Measurements from ENCODE around the gene ZBTB20.
A peak's percentile ranks its signal among the peaks of the same experiment; 100 is the strongest.

ZBTB20 gene

DNA sequence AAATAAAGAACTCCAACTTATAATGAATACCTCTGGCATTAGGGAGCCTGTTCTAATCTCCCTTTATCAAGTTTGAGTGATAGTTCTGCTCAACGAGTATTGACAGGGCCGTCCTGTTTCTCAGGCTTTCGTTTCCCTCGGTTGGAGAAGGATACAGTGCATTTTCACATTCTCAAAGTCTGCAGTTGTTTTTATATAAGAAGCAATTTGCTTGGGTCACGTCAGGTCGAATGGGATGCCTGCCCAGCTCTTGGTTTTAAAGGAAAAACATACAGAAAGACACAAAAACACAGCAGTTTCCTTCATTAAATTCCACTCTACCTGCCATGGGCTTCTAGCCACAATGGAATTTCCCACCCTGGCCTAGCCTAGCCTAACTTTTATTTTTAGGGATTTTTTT is 487.0 kb downstream of the ZBTB20 start:
- DNase-seq, result no peak

GRCh38 chr3:114659109-114660061 is 487.7 kb downstream of the ZBTB20 start:
- no peak for DNase-seq

DNA sequence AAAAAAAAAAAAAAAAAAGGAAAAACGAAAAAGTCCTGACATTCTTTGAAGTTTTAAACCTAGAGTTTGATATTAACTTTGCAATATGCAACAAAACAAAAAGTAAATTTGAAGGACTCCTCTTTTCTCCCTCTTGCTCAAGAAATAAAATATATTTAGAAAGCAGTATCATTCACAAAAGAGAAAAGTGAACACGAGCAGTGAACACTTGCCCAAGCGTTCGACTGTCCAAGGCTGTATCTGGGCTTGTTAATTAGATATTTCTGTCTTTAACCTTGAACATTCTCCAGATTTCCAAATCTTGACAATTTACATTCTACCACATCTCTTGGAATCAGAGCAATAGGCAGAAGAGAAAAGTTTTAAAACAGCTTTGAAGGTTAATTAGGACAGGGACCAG is 495.5 kb downstream of the ZBTB20 start:
- DNase-seq, result no peak

DNA sequence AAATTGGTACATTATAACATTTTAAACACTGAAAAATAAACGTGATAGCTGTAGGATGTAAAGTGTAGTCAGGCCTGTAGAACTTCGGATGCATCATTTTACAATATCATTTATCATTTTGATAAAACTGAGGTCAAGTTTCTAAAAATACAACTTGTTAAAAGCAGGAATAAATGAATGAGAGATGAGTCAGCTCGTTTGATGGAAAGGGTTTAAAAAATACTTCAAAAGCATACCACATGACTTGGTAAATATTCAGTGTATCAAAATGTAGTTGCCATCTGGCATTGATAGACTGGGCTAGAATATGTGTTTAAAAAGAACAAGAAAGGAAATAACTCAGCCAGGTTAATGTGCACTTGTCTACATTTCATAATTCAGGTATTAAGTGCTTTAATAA is 496.3 kb downstream of the ZBTB20 start:
- DNase-seq, result no peak

- DNase-seq, result no peak
Observed at GRCh38 chr3:114649331-114649730, 497.8 kb downstream of the ZBTB20 start.

- no peak for DNase-seq
Observed at GRCh38 chr3:114646526-114646925, 500.6 kb downstream of the ZBTB20 start.

DNA sequence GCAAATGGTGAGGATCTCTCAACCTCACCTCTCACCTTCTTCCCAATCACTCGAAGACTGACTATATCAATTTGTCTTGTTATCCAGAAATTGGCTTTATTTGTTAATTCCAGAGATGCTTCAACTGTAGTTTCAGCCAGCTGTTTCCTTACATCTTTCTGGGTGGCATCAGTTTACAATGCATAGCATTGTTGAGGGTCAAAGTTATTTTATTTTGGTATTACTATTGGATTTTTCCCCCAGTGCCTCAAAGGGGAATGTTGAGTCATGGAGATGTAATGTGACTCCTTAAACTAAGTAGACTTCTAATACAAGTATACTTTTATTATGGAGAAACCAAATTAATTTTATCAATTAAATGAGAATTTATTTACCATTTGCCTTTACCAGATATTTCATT is 501.7 kb downstream of the ZBTB20 start:
- DNase-seq, result no peak

DNA sequence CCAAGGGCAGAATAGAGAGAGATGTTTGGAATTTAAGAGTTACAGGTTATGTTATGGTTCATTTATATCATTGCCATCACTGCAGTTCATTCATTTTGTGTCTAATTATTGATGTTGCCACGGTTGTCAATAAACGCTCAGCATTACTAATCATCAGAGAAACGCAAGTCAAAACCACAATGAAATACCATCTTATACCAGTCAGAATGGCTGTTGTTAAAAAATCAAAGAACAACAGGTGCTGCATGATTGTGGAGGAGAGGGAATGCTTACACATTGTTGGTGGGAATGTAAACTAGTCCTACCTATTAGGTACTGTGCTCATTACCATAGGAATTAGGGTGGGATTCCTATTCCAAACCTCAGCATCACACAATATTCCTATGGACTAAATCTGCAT is 502.7 kb downstream of the ZBTB20 start:
- DNase-seq, result no peak

- DNase-seq, result no peak
Observed at GRCh38 chr3:114642951-114643741, 503.9 kb downstream of the ZBTB20 start.

- DNase-seq, result no peak
Observed at GRCh38 chr3:114640126-114640525, 507.0 kb downstream of the ZBTB20 start.

DNA sequence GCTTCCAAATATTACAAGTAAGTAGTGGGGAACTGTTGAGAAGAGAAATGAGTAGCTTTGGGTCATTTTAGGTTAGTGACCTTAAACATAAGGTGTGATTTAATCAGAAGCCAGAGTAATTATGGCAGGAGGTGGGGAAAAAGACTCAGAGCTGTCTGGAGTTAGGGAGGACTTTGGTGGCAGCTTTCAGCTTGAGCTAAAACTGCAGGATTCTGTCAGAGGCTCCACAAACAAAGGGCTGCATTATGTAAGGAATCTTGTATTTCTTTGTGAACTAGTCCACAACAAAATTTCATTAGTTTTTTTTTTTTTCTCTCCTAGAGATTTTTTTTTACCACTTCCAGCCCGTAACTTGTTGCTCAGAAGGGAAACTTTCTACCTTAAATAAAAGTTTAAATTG is 507.9 kb downstream of the ZBTB20 start:
- no peak for DNase-seq

GRCh38 chr3:114635878-114636277 is 511.2 kb downstream of the ZBTB20 start:
- no peak for DNase-seq

DNA sequence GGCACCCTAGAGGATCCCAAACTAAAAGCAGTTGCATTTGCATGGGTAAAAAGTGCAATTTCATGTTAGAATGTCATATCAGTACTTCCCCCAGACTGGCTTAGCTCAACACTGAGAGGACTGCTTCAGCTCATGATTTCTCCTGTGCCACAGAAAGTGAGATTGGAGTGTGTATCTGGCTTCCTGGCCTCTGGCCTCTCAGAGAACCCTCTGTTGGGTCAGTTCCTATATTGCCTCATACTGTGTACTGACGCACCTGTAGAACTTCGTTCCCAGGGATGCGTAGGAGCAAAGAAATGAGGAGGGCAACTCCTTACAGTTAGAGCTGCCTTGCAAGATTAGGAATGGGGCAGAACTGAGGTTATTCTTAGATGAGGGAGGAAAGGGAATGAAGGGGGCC is 512.5 kb downstream of the ZBTB20 start:
- DNase-seq, result no peak

DNA sequence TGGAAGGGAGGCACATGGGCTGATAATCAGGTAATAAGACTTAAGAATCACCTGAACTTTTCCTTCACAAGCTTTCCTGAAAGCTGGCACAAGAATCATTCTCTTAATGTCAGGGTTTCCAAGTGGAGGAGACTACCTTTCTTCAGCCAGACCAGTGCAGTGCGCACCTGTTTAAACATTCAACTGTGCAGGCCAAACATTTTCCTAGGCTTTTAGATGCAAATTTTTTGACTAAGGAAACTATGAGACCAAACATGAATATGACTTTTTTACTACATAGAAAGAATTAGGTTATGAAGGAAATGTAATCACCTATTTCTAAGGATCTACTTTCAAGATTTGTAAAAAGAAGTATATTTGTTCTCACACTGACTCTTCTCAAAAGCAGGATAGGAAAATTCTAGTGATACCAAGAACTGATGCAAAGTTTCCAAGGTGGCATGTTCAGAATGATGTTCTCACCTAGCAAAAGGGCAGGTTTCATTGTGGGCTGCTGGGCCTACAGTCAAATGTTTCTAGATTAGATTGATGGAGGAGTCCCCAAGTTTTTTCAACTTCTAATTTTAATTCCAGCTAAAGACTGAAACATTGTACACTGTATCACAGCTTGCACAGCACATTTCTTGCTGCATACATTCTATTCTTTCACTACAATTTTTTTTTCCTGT is 514.2 kb downstream of the ZBTB20 start:
- DNase-seq, result peak; percentile 18

GRCh38 chr3:114627770-114628169 is 519.3 kb downstream of the ZBTB20 start:
- no peak for DNase-seq

DNA sequence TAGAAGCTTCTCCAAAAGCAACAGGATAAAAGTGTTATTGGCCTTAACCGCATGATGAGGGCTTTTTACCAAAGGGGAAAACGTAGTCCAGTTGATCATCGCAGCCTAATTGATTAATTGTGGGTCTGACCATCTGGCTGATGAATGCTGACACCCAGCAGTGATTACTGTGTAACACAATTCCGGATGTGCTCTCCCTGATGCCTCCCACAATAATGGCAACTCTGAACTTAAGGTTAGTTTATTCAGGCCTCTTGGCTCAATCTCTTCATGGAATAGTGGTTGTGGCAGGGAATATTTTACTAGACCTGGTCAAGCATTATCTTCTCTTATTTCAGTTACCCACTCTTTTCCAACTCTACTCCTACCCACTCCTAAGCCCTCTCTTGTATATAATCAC is 520.3 kb downstream of the ZBTB20 start:
- no peak for DNase-seq

DNA sequence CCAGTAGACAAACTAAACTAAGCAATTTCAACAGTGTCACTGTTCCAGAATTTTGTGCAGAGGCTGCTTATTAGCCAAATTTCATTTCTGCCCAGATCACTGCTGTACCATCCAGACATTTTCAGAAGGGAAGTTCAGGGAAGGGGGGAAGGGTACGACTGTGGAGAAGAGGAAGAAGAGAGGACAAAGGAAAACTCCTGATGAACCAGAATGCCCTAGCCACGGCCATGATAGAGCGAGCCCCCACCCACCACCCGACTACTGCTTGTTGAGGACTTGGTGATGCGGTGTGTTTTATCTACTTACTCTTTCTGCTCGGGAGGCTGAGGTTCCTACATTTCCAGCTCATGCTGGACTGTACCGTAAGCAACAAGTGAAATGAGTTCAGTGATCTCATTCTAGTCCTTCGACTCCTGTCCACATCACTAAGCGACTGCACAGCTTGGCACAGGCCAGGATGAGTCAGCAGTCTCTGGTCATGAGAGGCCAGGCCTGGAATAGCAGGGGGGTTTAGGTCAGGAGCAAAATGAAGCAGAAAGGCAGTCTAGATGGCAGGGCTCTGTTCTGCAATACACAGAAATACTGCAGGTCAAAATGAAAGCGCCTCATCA is 522.4 kb downstream of the ZBTB20 start:
- DNase-seq, result no peak

DNA sequence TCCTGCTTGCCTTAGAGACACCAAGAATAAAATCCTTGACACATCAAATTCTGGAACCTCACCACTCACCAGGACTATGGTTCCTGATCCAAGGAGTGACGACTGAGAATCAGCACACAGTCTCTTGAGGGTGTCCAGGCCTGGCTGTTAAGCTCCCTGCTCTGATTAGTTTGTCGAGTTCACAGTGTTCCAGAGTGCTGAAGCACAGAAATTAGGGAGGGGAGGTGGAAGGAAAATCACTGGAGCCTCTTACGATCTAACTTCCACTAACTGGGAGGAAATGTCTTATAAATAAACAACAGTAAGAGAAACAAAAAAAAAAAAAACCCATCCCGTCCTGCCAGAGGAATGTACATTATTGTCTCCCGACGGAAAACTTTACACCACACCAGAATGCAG is 523.0 kb downstream of the ZBTB20 start:
- no peak for DNase-seq

- no peak for DNase-seq
Observed at GRCh38 chr3:114623420-114624046, 523.6 kb downstream of the ZBTB20 start.

- no peak for DNase-seq
Observed at GRCh38 chr3:114622001-114622400, 525.1 kb downstream of the ZBTB20 start.

GRCh38 chr3:114619771-114620170 is 527.3 kb downstream of the ZBTB20 start:
- DNase-seq, result no peak

DNA sequence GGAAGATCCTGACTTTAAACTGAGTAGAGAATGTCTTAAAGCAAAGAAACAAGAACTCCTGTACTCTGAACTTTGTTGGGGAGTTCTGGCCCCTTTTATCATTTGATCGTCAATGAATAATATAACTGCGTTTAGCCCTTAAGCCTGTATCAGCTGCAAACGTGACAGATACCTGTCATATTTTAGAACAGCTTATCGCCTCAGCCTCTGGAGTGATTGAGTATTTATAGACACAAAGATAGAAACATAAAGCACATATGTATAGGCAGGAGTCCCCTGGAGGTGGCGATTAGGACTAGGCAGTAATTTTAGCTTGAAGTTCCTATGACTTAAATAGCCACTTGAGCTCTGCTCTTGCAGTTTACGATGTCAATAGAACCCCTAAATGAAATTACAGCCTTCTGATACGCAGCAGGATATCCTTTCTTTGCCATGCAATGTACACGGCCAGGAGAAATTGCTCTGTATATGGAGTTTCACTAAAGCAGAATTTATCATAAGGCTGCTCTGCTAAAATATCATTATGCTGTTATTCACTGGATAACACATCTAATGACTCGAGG is 531.5 kb downstream of the ZBTB20 start:
- no peak for DNase-seq
